ENCODE measurements around the gene DAB1.

Gene DAB1

GRCh38 chr1:57423656-57424211 lies at the start of gene DAB1:
Gene DAB1, minus strand, starts transcription at chr1:57424060. Its CDS starts 133,030 bp downstream, at chr1:57291030.
- DNase-seq = peak; percentile 48

DNA sequence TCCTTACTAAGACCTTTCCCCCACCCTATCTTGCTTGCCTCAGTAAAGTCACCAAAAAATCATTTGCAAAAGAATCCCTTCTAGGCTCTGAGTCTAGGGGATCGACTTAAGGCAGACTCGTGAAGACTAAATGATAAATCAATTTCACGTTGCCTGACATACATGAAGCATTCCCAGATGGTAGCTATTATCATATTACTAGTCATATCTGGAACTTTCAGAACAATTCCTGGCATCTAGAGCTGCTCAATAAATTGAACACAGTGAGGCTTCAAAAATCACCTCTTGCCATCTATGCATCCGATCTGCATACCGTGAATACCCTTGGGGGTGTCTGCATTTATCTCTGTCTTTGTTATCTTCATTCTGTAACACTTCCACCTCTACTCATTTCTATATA lies 49.6 kb upstream of the DAB1 start:
- no peak for DNase-seq

DNA sequence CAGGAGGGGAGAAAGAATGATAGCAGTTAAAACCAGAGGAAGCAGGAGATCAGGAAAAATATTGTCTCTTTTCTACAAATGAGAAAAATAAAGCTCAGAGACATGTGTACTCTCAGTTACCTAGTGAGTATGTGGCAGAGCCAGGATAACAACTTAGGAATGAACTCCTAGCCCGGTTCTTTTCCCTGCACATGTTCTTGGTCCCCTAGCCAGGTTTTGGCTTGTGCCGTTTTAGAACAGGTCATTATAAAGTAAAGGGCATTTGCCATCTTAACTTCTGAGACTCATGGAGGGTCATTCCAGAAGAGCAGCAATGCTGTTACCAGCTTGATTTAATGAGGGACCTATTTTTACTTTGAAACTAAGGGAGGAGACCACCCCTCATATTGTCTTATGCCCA lies 48.1 kb upstream of the DAB1 start:
- no peak for DNase-seq

DNA sequence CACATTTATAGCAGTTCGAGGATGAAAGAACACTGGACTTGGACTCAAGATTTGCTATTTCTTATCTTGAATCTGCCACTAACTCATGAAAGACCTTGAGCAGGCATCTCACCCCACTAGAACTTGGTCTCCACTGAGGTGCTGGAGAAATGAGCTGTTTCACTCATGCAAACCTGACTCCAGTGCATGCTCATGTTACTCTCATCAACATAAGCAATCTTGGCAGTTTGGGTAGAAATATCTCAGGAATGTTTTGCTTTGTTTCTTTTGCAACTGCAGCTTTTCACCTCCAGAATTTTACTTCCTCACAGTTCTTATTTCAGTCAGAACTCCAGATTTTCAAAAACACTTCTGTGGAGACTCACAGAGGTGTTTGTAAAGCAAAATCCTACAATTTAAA lies 46.2 kb upstream of the DAB1 start:
- DNase-seq = no peak

GRCh38 chr1:57468641-57469523 lies 45.0 kb upstream of the DAB1 start:
- DNase-seq = no peak

- DNase-seq = no peak
Observed at GRCh38 chr1:57467830-57468229, 44.0 kb upstream of the DAB1 start.

- no peak for DNase-seq
Observed at GRCh38 chr1:57464756-57465155, 40.9 kb upstream of the DAB1 start.

- no peak for DNase-seq
Observed at GRCh38 chr1:57463343-57463742, 39.5 kb upstream of the DAB1 start.

DNA sequence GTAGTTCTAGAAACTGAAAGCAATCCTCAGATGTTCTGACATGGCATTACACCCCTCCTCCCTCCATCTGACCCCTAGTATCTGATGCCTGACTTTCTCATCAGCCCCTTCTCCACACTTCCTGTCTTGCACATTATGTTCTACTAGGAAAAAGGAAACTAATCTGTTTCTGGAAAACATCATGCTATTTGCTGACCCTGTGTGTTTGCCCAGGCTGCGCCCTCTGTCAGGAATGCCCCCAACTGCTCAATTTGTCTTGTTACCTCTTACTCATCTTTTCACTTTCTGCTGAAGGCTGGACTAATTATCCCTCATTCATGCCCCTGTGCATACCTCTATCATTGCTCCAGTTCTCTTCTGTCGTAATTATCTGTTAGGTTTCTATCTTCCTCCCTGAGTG lies 37.5 kb upstream of the DAB1 start:
- DNase-seq = no peak

DNA sequence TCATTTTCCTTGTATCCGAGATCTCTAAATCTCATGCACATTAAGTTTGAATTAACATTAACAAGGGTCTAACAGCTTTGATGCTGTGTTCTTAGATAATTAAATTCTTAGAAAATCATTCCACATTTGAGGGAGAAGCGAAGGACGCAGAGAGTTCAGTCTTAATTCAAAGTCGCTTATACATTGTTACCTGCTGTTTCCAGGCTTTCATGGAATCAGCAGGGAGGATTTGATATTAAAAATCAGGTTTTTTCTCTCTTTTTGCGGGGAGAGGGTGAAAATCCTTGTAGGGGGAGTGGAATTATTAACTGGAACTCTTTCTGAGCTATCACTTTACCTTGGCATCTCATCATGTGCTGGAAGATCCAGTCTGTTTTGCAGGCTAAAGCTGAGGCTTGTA lies 27.7 kb upstream of the DAB1 start:
- no peak for DNase-seq

- no peak for DNase-seq
Observed at GRCh38 chr1:57450981-57451380, 27.1 kb upstream of the DAB1 start.

GRCh38 chr1:57447551-57447950 lies 23.7 kb upstream of the DAB1 start:
- DNase-seq = no peak

- DNase-seq = no peak
Observed at GRCh38 chr1:57443004-57443403, 19.1 kb upstream of the DAB1 start.

GRCh38 chr1:57440096-57440495 lies 16.2 kb upstream of the DAB1 start:
- DNase-seq = no peak

- no peak for DNase-seq
Observed at GRCh38 chr1:57431400-57431799, 7.5 kb upstream of the DAB1 start.

GRCh38 chr1:57424231-57425027 lies 569 bp upstream of the DAB1 start:
- DNase-seq = peak; percentile 49

DNA sequence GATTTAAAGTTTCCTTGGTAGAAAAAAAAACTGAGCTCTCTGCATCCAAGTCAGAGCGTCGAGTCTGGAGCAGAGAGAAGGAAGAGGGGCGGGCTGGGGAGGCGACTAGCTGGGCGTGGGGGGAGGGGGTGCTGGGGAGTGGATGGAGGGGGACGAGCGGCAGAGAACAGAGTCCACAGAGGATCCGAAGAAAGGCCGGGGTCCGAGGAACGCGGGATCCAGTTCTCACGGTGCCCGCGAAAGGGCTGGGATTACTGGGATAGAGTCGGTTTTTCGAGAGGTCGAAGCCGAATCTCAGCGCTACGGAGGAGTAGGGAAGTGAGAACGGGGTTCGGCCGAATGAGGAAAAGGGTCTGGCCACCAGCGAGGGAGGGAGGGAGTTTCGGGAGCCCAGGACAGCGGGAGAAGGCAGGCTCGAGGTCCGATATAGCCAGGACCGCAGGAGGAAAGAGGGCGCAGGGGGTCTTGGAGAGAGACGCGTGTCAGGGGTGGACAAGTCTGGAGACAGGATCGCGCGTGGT lies 665 bp downstream of the DAB1 start:
- DNase-seq = no peak

GRCh38 chr1:57422271-57423134 lies 1.4 kb downstream of the DAB1 start:
- DNase-seq = no peak

- DNase-seq = no peak
Observed at GRCh38 chr1:57421806-57422205, 2.1 kb downstream of the DAB1 start.

- DNase-seq = no peak
Observed at GRCh38 chr1:57420981-57421785, 2.7 kb downstream of the DAB1 start.

- no peak for DNase-seq
Observed at GRCh38 chr1:57418971-57419370, 4.9 kb downstream of the DAB1 start.

GRCh38 chr1:57411262-57411661 lies 12.6 kb downstream of the DAB1 start:
- no peak for DNase-seq
